Astrocyte of the cerebellum (primary cell): ENCODE measurements around the gene RRN3.
"Not testable (repeated sequence)": the region's sequence is repeated elsewhere in the genome, so short reads cannot be mapped to it uniquely, and the experiment has no call there.

Source experiments
- DNase-seq: peaks from one replicate; pipeline ENCODE4 v3.0.0-alpha.2; 2011; ENCODE audit warnings: low read depth
- H3K4me3 ChIP-seq: 2 replicates; pipeline ENCODE4 v1.5.1; 2011; ENCODE audit warnings: mild to moderate bottlenecking, low read depth, low read length, moderate library complexity
- CTCF ChIP-seq: IDR thresholded peaks from 2 replicates; pipeline ENCODE4 v1.5.1; 2012; ENCODE audit warnings: low read length, low read depth, moderate library complexity, mild to moderate bottlenecking; ENCODE audit errors: missing control alignments
- in situ Hi-C: cut with HindIII; loops from 2 replicates; pipeline ENCODE4 v1.10.0; 2017; ENCODE audit warnings: low sequenced_read_pairs

Gene RRN3

GRCh38 chr16:15022194-15022593, 71.9 kb downstream of the RRN3 start:
- DNase-seq, in situ Hi-C loops, H3K4me3 ChIP-seq: not testable (repeated sequence)
- peak; percentile 25 for TF ChIP-seq CTCF

- in situ Hi-C loops, DNase-seq, H3K4me3 ChIP-seq: not testable (repeated sequence)
These were observed 72.6 kb downstream of the RRN3 start for GRCh38 chr16:15021429-15021828.

GRCh38 chr16:15016951-15017580, 77.0 kb downstream of the RRN3 start:
- DNase-seq, H3K4me3 ChIP-seq, in situ Hi-C loops: not testable (repeated sequence)

- H3K4me3 ChIP-seq, in situ Hi-C loops, DNase-seq: not testable (repeated sequence)
These were observed 77.7 kb downstream of the RRN3 start for GRCh38 chr16:15016354-15016753.

- in situ Hi-C loops, DNase-seq, H3K4me3 ChIP-seq: not testable (repeated sequence)
These were observed 78.4 kb downstream of the RRN3 start for GRCh38 chr16:15015671-15016070.

GRCh38 chr16:15012941-15013340, 81.1 kb downstream of the RRN3 start:
- in situ Hi-C loops, DNase-seq, H3K4me3 ChIP-seq: not testable (repeated sequence)
